ENCODE results near the gene MAP7.

- TF ChIP-seq CTCF (IDR thresholded peaks at IDR 0.05) = no peak
- no peak for TF ChIP-seq POLR2A (IDR thresholded peaks at IDR 0.05)
Measured at GRCh38 chr6:136465766-136466303, 84.4 kb downstream of the MAP7 start.

All from Peyer's patch (tissue), 4 donors.